ENCODE results near the gene IPMK. TPM values are rescaled to one million over a fixed set of nuclear protein-coding genes. Genes with fewer than 3 reads are reported as not detected.

Gene IPMK
- total RNA-seq: 1 to 10 TPM; 3.4 to 5.5 (median 4.3) TPM

GRCh38 chr10:58267713-58268453, at the start of gene IPMK:
IPMK (minus strand) TSS chr10:58267894; CDS start chr10:58267611, 283 bp downstream.
- peak; percentile 88 to 91 for TF ChIP-seq POLR2AphosphoS5 (IDR thresholded peaks at IDR 0.05)
- TF ChIP-seq POLR2A (IDR thresholded peaks at IDR 0.05; ENCODE audit: low read depth): peak; percentile 84
- no peak for TF ChIP-seq CTCF (IDR thresholded peaks at IDR 0.05)
- TF ChIP-seq EP300 (IDR thresholded peaks at IDR 0.05): no peak
- WGBS: 0% methylated on average over 12 of the region's 76 CpGs
- H3K27ac ChIP-seq (replicated peaks in 1 of 4): peak within 1 kb of the TSS; percentile 93 to 98 (median 98)
- no peaks in the 10 kb centered on the region for H3K36me3 ChIP-seq
- H3K4me1 ChIP-seq: peaks cover 13 to 40% (median 34%) of the 10 kb centered on the region in 4 donors
- DNase-seq (ENCODE audit: extremely low spot score): peak; percentile 97
- H3K4me3 ChIP-seq: peak within 1 kb of the TSS; percentile 81 to 89 (median 84)
- intact Hi-C loops (cut with DNase I): loop anchor here (5.0 kb wide), 1 partner anchor 494 kb away; no protein-coding TSS in a partner anchor
- no peaks in the 10 kb centered on the region for H3K27me3 ChIP-seq
- H3K9me3 ChIP-seq: no peaks in the 10 kb centered on the region

- H3K27me3 ChIP-seq: no peaks in the 10 kb centered on the region
- H3K9me3 ChIP-seq: no peaks in the 10 kb centered on the region
- H3K4me3 ChIP-seq: no peak overlapping the region
- intact Hi-C loops (cut with DNase I): no loop called here
- H3K4me1 ChIP-seq: no peaks in the 10 kb centered on the region
- DNase-seq (ENCODE audit: extremely low spot score): no peak
- no peak for TF ChIP-seq EP300 (IDR thresholded peaks at IDR 0.05)
- no peak for TF ChIP-seq POLR2A (IDR thresholded peaks at IDR 0.05; ENCODE audit: low read depth)
- H3K36me3 ChIP-seq: no peaks in the 10 kb centered on the region
- H3K27ac ChIP-seq (replicated peaks in 1 of 4): no peak overlapping the region
Observed at GRCh38 chr10:58316874-58317273, 49.2 kb upstream of the IPMK start.

GRCh38 chr10:58311026-58311425, 43.3 kb upstream of the IPMK start:
- intact Hi-C loops (cut with DNase I): no loop called here
- Histone ChIP-seq H3K9me3 (no peaks in the 10 kb centered on the region), H3K4me1 (no peaks in the 10 kb centered on the region), H3K27me3 (peaks cover 0 to 8% (median 0%) of the 10 kb centered on the region in 4 donors), H3K4me3 (no peak overlapping the region), H3K27ac (replicated peaks in 1 of 4) (no peak overlapping the region), H3K36me3 (no peaks in the 10 kb centered on the region)
- TF ChIP-seq EP300 (IDR thresholded peaks at IDR 0.05): no peak
- no peak for TF ChIP-seq POLR2A (IDR thresholded peaks at IDR 0.05; ENCODE audit: low read depth)
- no peak for TF ChIP-seq CTCF (IDR thresholded peaks at IDR 0.05)
- no peak for TF ChIP-seq POLR2AphosphoS5 (IDR thresholded peaks at IDR 0.05)
- no peak for DNase-seq (ENCODE audit: extremely low spot score)

GRCh38 chr10:58307676-58308075, 40.0 kb upstream of the IPMK start:
- Histone ChIP-seq H3K36me3 (no peaks in the 10 kb centered on the region), H3K9me3 (no peaks in the 10 kb centered on the region), H3K4me3 (no peak overlapping the region), H3K4me1 (no peaks in the 10 kb centered on the region), H3K27ac (replicated peaks in 1 of 4) (no peak overlapping the region), H3K27me3 (peaks cover 0 to 25% (median 3%) of the 10 kb centered on the region in 4 donors)
- TF ChIP-seq POLR2AphosphoS5 (IDR thresholded peaks at IDR 0.05): no peak
- no peak for DNase-seq (ENCODE audit: extremely low spot score)
- intact Hi-C loops (cut with DNase I): no loop called here
- 94% methylated on average over 3 of the region's 3 CpGs for WGBS

- 41% methylated on average over 4 of the region's 4 CpGs for WGBS
- Histone ChIP-seq H3K27me3 (peaks cover 0 to 25% (median 3%) of the 10 kb centered on the region in 4 donors), H3K36me3 (no peaks in the 10 kb centered on the region), H3K27ac (replicated peaks in 1 of 4) (no peak overlapping the region), H3K9me3 (no peaks in the 10 kb centered on the region), H3K4me1 (no peaks in the 10 kb centered on the region), H3K4me3 (no peak overlapping the region)
- no peak for DNase-seq (ENCODE audit: extremely low spot score)
- TF ChIP-seq EP300 (IDR thresholded peaks at IDR 0.05) (no peak), CTCF (IDR thresholded peaks at IDR 0.05) (no peak), POLR2A (IDR thresholded peaks at IDR 0.05; ENCODE audit: low read depth) (no peak), POLR2AphosphoS5 (IDR thresholded peaks at IDR 0.05) (no peak)
- intact Hi-C loops (cut with DNase I): no loop called here
Observed at GRCh38 chr10:58305821-58306220, 38.1 kb upstream of the IPMK start.

All from esophagus muscularis mucosa (tissue), 4 donors.